Neural cell (in vitro differentiated cells): Measurements from ENCODE around the gene KCNK7. TPM values are rescaled to one million over a fixed set of nuclear protein-coding genes. Genes with fewer than 3 reads are reported as not detected.

Experiments
- H2AFZ ChIP-seq: fragments of 200-600, 300-800 bp; sonication (generic), shearing (Covaris generic); 2 replicates; pipeline ENCODE4 v1.6.0; 2014; ENCODE audit warnings: low read depth, mild to moderate bottlenecking, antibody characterized with exemption, low read length, moderate library complexity
- H3F3A ChIP-seq: fragments of 200-600 bp; shearing (Covaris generic); 2 replicates; pipeline ENCODE4 v1.6.1; 2016; ENCODE audit warnings: mild to moderate bottlenecking, moderate library complexity, mixed read lengths, antibody characterized with exemption, low read length; ENCODE audit not compliant: insufficient read depth, poor library complexity, severe bottlenecking
- H3K27ac ChIP-seq: fragments of 200-600, 300-800 bp; sonication (generic), shearing (Covaris generic); 2 replicates; pipeline ENCODE4 v1.5.1; 2014; ENCODE audit warnings: mild to moderate bottlenecking, low read length, moderate library complexity
- H3K27me3 ChIP-seq: fragments of 300-800, 200-600 bp; sonication (generic), shearing (Covaris generic); 2 replicates; pipeline ENCODE4 v1.6.0; 2014; ENCODE audit warnings: mild to moderate bottlenecking, low read depth, low read length, moderate library complexity; ENCODE audit not compliant: insufficient read depth
- H3K36me3 ChIP-seq: fragments of 300-800, 200-600 bp; sonication (generic), shearing (Covaris generic); 2 replicates; pipeline ENCODE4 v1.5.1; 2014; ENCODE audit warnings: mild to moderate bottlenecking, antibody characterized with exemption, low read length, moderate library complexity; ENCODE audit not compliant: insufficient read depth
- H3K4me2 ChIP-seq: fragments of 300-800, 200-600 bp; sonication (generic), shearing (Covaris generic); 2 replicates; pipeline ENCODE4 v1.6.0; 2014; ENCODE audit warnings: mild to moderate bottlenecking, low read length
- H3K4me3 ChIP-seq: fragments of 300-800, 200-600 bp; sonication (generic), shearing (Covaris generic); 2 replicates; pipeline ENCODE4 v1.5.1; 2014; ENCODE audit warnings: mild to moderate bottlenecking, low read length, moderate library complexity
- H3K79me2 ChIP-seq: fragments of 200-600 bp; shearing (Covaris generic); replicated peaks from 2 replicates; pipeline ENCODE4 v1.6.0; 2014; ENCODE audit warnings: mild to moderate bottlenecking, low read length, moderate library complexity; ENCODE audit not compliant: insufficient read depth
- H3K9ac ChIP-seq: fragments of 300-800, 200-600 bp; sonication (generic), shearing (Covaris generic); 2 replicates; pipeline ENCODE4 v1.6.1; 2016; ENCODE audit warnings: mild to moderate bottlenecking, low read length, mixed read lengths
- H3K9me2 ChIP-seq: fragments of 200-600 bp; shearing (Covaris generic); 2 replicates; pipeline ENCODE4 v1.6.1; 2016; ENCODE audit warnings: mild to moderate bottlenecking, low read length, mixed read lengths; ENCODE audit not compliant: insufficient read depth
- H3K9me3 ChIP-seq: fragments of 200-600, 300-800 bp; sonication (generic), shearing (Covaris generic); 2 replicates; pipeline ENCODE4 v1.6.1; 2016; ENCODE audit warnings: mild to moderate bottlenecking, mixed run types, low read length, moderate library complexity, mixed read lengths
- H4K20me1 ChIP-seq: fragments of 200-600 bp; shearing (Covaris generic); 2 replicates; pipeline ENCODE4 v1.6.1; 2016; ENCODE audit warnings: mild to moderate bottlenecking, mixed run types; ENCODE audit not compliant: insufficient read depth
- EP300 ChIP-seq: fragments of 450-650 bp; conservative IDR thresholded peaks from 2 replicates; pipeline ENCODE4 v1.6.1; 2014; ENCODE audit warnings: antibody characterized with exemption, mild to moderate bottlenecking, moderate library complexity; ENCODE audit not compliant: poor library complexity, severe bottlenecking
- EZH2 ChIP-seq: fragments of 200-600, 300-800 bp; shearing (Covaris generic), sonication (generic); IDR thresholded peaks from 2 replicates; pipeline ENCODE4 v1.6.1; 2014; ENCODE audit warnings: antibody characterized with exemption, low read length, borderline replicate concordance, mild to moderate bottlenecking; ENCODE audit not compliant: insufficient read depth, poor library complexity, severe bottlenecking
- MXI1 ChIP-seq: fragments of 450-650 bp; conservative IDR thresholded peaks from 2 replicates; pipeline ENCODE4 v1.6.1; 2014; ENCODE audit warnings: antibody characterized with exemption, mild to moderate bottlenecking; ENCODE audit not compliant: poor library complexity, severe bottlenecking
- POLR2AphosphoS5 ChIP-seq: IDR thresholded peaks from 2 replicates; pipeline ENCODE4 v1.6.1; 2012
- RAD21 ChIP-seq: fragments of 450-650 bp; conservative IDR thresholded peaks from 2 replicates; pipeline ENCODE4 v1.6.1; 2014; ENCODE audit warnings: antibody characterized with exemption, mild to moderate bottlenecking, moderate library complexity
- SMC3 ChIP-seq: fragments of 450-650 bp; conservative IDR thresholded peaks from 2 replicates; pipeline ENCODE4 v1.6.1; 2014; ENCODE audit warnings: antibody characterized with exemption, mild to moderate bottlenecking, moderate library complexity; ENCODE audit not compliant: poor library complexity
- TAF1 ChIP-seq: IDR thresholded peaks from 2 replicates; pipeline ENCODE4 v1.6.1; 2012; ENCODE audit warnings: low read depth
- polyA plus RNA-seq: library from polyadenylated mRNA; depleted of rRNA; stranded (reverse); fragments of >200 nt; gene quantifications from 2 replicates; pipeline ENCODE4 v1.2.3, GENCODE V29; 2014
- TF ChIP-seq, protein P1 (sequence below): fragments of 450-650 bp; IDR thresholded peaks from 2 replicates; pipeline ENCODE4 v1.5.1; 2014; ENCODE audit warnings: antibody characterized with exemption, mild to moderate bottlenecking, moderate library complexity; ENCODE audit not compliant: poor library complexity, severe bottlenecking
- TF ChIP-seq, protein P2 (sequence below): IDR thresholded peaks from 2 replicates; pipeline ENCODE4 v1.6.1; 2012; ENCODE audit warnings: borderline replicate concordance

The KCNK7 gene
- polyA plus RNA-seq, 1 donor from 2014 or later = 1.1 TPM

DNA sequence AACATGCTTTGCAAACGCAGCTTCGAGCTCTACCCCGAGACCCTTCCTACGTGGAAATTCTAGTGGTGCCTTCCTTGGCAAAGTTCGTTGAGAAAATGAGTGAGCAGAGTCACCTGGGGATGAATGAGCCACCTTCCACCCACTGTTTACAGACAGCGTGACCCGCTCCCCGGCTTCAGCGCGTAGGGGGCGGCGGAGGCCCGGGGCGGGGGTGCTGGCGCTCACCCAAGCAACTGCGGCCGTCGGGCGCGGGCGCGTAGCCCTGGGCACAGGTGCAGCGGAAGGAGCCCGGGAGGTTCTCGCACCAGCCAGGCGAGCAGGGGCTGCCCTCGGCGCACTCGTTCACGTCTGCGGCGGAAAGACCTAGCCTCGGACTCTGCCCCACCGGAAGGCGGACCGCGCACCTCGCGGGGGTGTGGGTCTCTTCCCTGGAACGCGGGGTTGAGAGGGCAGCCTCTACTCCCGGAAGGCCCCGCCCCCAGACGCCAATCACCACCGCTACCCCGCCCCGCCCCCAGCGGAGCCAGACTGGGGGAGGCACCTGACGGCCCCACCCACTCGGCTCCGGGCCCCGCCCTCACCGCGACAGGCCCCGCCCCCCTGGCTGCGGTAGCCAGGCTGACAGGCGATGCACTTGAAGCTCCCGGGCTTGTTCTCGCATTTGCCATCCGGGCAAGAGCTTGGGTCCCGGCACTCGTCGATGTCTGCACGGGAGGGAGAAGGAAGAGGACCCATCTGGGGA, 49.2 kb downstream of the KCNK7 start:
- H3K36me3 ChIP-seq = no peaks in the 10 kb centered on the region

DNA sequence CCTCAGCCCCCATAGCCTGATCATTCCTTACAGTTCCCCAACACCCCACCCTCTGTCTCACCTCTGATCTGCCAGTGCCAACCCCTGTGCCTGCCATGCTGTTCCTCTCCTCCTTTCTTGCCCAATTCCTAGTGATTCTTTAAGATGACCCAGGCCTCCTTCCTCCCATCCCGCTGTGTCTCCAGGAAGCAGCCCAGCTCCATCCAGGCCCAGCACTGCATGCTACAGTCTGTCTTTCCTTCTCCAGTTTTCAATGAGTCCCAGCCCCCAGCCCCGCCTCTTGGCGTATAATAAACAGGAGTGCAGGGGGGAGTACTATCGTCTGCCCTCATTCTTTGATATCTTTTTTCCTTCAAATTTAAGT, 49.8 kb downstream of the KCNK7 start:
- Histone ChIP-seq H3K27me3 (peaks cover 35% of the 10 kb centered on the region), H3K4me3 (peak overlapping the region; percentile 59), H3K9me2 (no peaks in the 10 kb centered on the region), H3K9me3 (no peaks in the 10 kb centered on the region), H3K9ac (no peak overlapping the region), H3K4me2 (no peak overlapping the region), H3K79me2 (no peaks in the 10 kb centered on the region), H3F3A (no peaks in the 10 kb centered on the region), H3K36me3 (no peaks in the 10 kb centered on the region), H3K27ac (no peak overlapping the region), H2AFZ (no peak overlapping the region), H4K20me1 (no peaks in the 10 kb centered on the region)
- TF ChIP-seq SMC3 (no peak), EP300 (no peak), EZH2 (no peak), RAD21 (no peak), TAF1 (no peak), POLR2AphosphoS5 (no peak), MXI1 (no peak)
- TF ChIP-seq, protein P1, sequence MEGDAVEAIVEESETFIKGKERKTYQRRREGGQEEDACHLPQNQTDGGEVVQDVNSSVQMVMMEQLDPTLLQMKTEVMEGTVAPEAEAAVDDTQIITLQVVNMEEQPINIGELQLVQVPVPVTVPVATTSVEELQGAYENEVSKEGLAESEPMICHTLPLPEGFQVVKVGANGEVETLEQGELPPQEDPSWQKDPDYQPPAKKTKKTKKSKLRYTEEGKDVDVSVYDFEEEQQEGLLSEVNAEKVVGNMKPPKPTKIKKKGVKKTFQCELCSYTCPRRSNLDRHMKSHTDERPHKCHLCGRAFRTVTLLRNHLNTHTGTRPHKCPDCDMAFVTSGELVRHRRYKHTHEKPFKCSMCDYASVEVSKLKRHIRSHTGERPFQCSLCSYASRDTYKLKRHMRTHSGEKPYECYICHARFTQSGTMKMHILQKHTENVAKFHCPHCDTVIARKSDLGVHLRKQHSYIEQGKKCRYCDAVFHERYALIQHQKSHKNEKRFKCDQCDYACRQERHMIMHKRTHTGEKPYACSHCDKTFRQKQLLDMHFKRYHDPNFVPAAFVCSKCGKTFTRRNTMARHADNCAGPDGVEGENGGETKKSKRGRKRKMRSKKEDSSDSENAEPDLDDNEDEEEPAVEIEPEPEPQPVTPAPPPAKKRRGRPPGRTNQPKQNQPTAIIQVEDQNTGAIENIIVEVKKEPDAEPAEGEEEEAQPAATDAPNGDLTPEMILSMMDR = no peak
- TF ChIP-seq, protein P2, sequence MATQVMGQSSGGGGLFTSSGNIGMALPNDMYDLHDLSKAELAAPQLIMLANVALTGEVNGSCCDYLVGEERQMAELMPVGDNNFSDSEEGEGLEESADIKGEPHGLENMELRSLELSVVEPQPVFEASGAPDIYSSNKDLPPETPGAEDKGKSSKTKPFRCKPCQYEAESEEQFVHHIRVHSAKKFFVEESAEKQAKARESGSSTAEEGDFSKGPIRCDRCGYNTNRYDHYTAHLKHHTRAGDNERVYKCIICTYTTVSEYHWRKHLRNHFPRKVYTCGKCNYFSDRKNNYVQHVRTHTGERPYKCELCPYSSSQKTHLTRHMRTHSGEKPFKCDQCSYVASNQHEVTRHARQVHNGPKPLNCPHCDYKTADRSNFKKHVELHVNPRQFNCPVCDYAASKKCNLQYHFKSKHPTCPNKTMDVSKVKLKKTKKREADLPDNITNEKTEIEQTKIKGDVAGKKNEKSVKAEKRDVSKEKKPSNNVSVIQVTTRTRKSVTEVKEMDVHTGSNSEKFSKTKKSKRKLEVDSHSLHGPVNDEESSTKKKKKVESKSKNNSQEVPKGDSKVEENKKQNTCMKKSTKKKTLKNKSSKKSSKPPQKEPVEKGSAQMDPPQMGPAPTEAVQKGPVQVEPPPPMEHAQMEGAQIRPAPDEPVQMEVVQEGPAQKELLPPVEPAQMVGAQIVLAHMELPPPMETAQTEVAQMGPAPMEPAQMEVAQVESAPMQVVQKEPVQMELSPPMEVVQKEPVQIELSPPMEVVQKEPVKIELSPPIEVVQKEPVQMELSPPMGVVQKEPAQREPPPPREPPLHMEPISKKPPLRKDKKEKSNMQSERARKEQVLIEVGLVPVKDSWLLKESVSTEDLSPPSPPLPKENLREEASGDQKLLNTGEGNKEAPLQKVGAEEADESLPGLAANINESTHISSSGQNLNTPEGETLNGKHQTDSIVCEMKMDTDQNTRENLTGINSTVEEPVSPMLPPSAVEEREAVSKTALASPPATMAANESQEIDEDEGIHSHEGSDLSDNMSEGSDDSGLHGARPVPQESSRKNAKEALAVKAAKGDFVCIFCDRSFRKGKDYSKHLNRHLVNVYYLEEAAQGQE = no peak

More for the DNA sequence above, 49.2 kb downstream of the KCNK7 start:
- H3K4me3 ChIP-seq = peak overlapping the region; percentile 59
- H3K27ac ChIP-seq = no peak overlapping the region
- H3K9ac ChIP-seq = no peak overlapping the region
- H3K79me2 ChIP-seq = no peaks in the 10 kb centered on the region
- no peaks in the 10 kb centered on the region for H3K9me3 ChIP-seq
- no peaks in the 10 kb centered on the region for H3F3A ChIP-seq
- H3K27me3 ChIP-seq = peaks cover 29% of the 10 kb centered on the region
- TF ChIP-seq, protein P2 = no peak
- TF ChIP-seq MXI1 (no peak), TAF1 (no peak), POLR2AphosphoS5 (no peak), EZH2 (no peak), RAD21 (no peak), SMC3 (no peak), EP300 (no peak)
- TF ChIP-seq, protein P1 = no peak
- no peaks in the 10 kb centered on the region for H4K20me1 ChIP-seq
- H3K4me2 ChIP-seq = no peak overlapping the region
- no peaks in the 10 kb centered on the region for H3K9me2 ChIP-seq
- no peak overlapping the region for H2AFZ ChIP-seq
